K562 (cell line): ENCODE results near the gene PLCL1. TPM values are rescaled to one million over a fixed set of nuclear protein-coding genes. Genes with fewer than 3 reads are reported as not detected.

Experiments
- ATAC-seq: fragments of 200-7000 bp; cut with Tn5 transposase; 3 replicates; pipeline ENCODE4 v1.9.1; 2020; ENCODE audit warnings: moderate library complexity
- BruUV-seq: library from RNA; stranded (reverse); fragments of 400-500 nt; replicated peaks from 2 replicates; lab custom pipeline; 2021; lab: Mats Ljungman, UMichigan
- CTCF ChIA-PET: fragments of 300-600 bp; formaldehyde crosslinking; extraction: SDS; loops from one replicate; lab custom pipeline; 2021; ENCODE audit warnings: low intra/inter-chr PET ratio; lab: Yijun Ruan, JAX
- POLR2A ChIA-PET: fragments of 300-600, 350-650 bp; sonication (Branson Sonifier 250); formaldehyde crosslinking; extraction: SDS; loops from one replicate; lab custom pipeline; 2021; ENCODE audit warnings: antibody characterized with exemption, inconsistent platforms; lab: Yijun Ruan, JAX
- DNase-seq, 4 experiments: peaks; one replicate each; pipeline versions ENCODE4 v3.0.0 to v3.0.0-alpha.2; 2011 to 2018; ENCODE audit warnings: low spot score in 3 of 4, mixed read lengths in 3 of 4; ENCODE audit errors: extremely low read depth in 1 of 4
- FAIRE-seq: peaks from 2 replicates; lab custom pipeline; 2011; peaks lifted over from hg19 to GRCh38; lab: Jason Lieb, UNC
- H2AFZ ChIP-seq: 2 replicates; pipeline ENCODE4 v1.6.0; 2011; ENCODE audit warnings: low read depth, low read length, control low read depth, inconsistent platforms
- H3K27ac ChIP-seq: fragments of 200-600 bp; 3 replicates; pipeline ENCODE4 v1.8.0; 2011; ENCODE audit warnings: low read depth, mild to moderate bottlenecking, control low read depth, inconsistent platforms, low read length, moderate library complexity, mixed read lengths; ENCODE audit errors: extremely low read depth
- H3K27me3 ChIP-seq, 2 experiments: fragments of 300-600 bp in 1 of 2; 2 replicates in 1 of 2; 3 replicates in 1 of 2; pipeline versions ENCODE4 v1.6.0 to v1.8.0; 2011; ENCODE audit warnings: inconsistent platforms in 2 of 2, low read length in 2 of 2, mild to moderate bottlenecking in 1 of 2, mixed read lengths in 1 of 2, moderate library complexity in 1 of 2; ENCODE audit not compliant: control insufficient read depth in 2 of 2, insufficient read depth in 2 of 2
- H3K36me3 ChIP-seq: fragments of 300-600 bp; 3 replicates; pipeline ENCODE4 v1.8.0; 2011; ENCODE audit warnings: mild to moderate bottlenecking, low read length, inconsistent platforms; ENCODE audit not compliant: control insufficient read depth, insufficient read depth
- H3K4me1 ChIP-seq, 2 experiments: fragments of 200-600 bp in 1 of 2; replicated peaks in 1 of 2; 2 replicates in 1 of 2; 3 replicates in 1 of 2; pipeline versions ENCODE4 v1.5.1 to v1.8.0; 2011; ENCODE audit warnings: inconsistent platforms in 2 of 2, low read length in 2 of 2, mild to moderate bottlenecking in 1 of 2, mixed read lengths in 1 of 2, moderate library complexity in 1 of 2; ENCODE audit not compliant: control insufficient read depth in 2 of 2, insufficient read depth in 2 of 2
- H3K4me2 ChIP-seq: 2 replicates; pipeline ENCODE4 v1.6.1; 2011; ENCODE audit warnings: low read length, control low read depth, inconsistent platforms, mixed read lengths; ENCODE audit not compliant: insufficient read depth
- H3K4me3 ChIP-seq: fragments of 200-600 bp; sonication (generic), shearing (Covaris generic); 2 replicates; pipeline ENCODE4 v1.5.1; 2016; ENCODE audit warnings: control low read depth, inconsistent platforms
- H3K79me2 ChIP-seq: fragments of 200-600 bp; 3 replicates; pipeline ENCODE4 v1.8.0; 2011; ENCODE audit warnings: low read length, inconsistent platforms; ENCODE audit not compliant: control insufficient read depth, insufficient read depth
- H3K9ac ChIP-seq, 2 experiments: 2 replicates each; pipeline versions ENCODE4 v1.6.0 to v1.6.1; 2011; ENCODE audit warnings: low read depth in 2 of 2, low read length in 2 of 2, control low read depth in 1 of 2, inconsistent platforms in 1 of 2, mild to moderate bottlenecking in 1 of 2, mixed read lengths in 1 of 2; ENCODE audit not compliant: insufficient read depth in 1 of 2
- H3K9me1 ChIP-seq: one replicate; pipeline ENCODE4 v1.6.0; 2011; ENCODE audit warnings: inconsistent platforms, mild to moderate bottlenecking, low read length, moderate library complexity; ENCODE audit not compliant: control insufficient read depth, insufficient read depth
- H3K9me3 ChIP-seq: replicated peaks from 2 replicates; pipeline ENCODE4 v1.5.1; 2011; ENCODE audit warnings: low read depth, low read length, inconsistent platforms; ENCODE audit not compliant: control insufficient read depth, insufficient read depth
- H4K20me1 ChIP-seq: replicated peaks from 2 replicates; pipeline ENCODE4 v1.6.1; 2011; ENCODE audit warnings: low read length, inconsistent platforms, mixed read lengths; ENCODE audit not compliant: control insufficient read depth, insufficient read depth
- FOSL1 ChIP-seq: fragments of 200-800 bp; sonication (Bioruptor generic); conservative IDR thresholded peaks from 2 replicates; pipeline ENCODE4 v1.6.1; 2016; ENCODE audit warnings: missing genetic modification characterization, missing compliant biosample characterization
- HMBOX1 ChIP-seq: sonication (generic); IDR thresholded peaks from 2 replicates; pipeline ENCODE4 v1.6.1; 2016
- L3MBTL2 ChIP-seq: fragments of 450-650 bp; IDR thresholded peaks from 2 replicates; pipeline ENCODE4 v1.6.1; 2016; ENCODE audit warnings: mild to moderate bottlenecking, moderate library complexity
- MEIS2 ChIP-seq: fragments of 450-650 bp; IDR thresholded peaks from 2 replicates; pipeline ENCODE4 v1.6.1; 2014; ENCODE audit warnings: mild to moderate bottlenecking; ENCODE audit not compliant: partially characterized antibody
- POLR3A ChIP-seq: IDR thresholded peaks from 2 replicates; pipeline ENCODE4 v1.6.1; 2011; ENCODE audit warnings: borderline replicate concordance, mild to moderate bottlenecking, moderate library complexity; ENCODE audit not compliant: insufficient read length, insufficient read depth; ENCODE audit errors: extremely low read depth
- RCOR1 ChIP-seq, 2 experiments: IDR thresholded peaks; 2 replicates each; pipeline ENCODE4 v1.6.1; 2012; ENCODE audit warnings: low read depth in 2 of 2, low read length in 2 of 2, borderline replicate concordance in 1 of 2, improper control_type of control experiment in 1 of 2
- ZNF449 ChIP-seq: fragments of 250-450 bp; sonication (Bioruptor Pico); IDR thresholded peaks from 2 replicates; pipeline ENCODE4 v1.8.0; 2022; ENCODE audit warnings: moderate library complexity, mild to moderate bottlenecking, inconsistent platforms
- WGBS: fragments of 100-300 bp; shearing (Covaris generic); methylation state at CpG from one replicate; pipeline ENCODE4 v1.1.6; 2016; ENCODE audit warnings: low coverage, mixed read lengths; ENCODE audit not compliant: insufficient coverage; ENCODE audit errors: missing lambda C conversion rate; 5-methylcytosine and 5-hydroxymethylcytosine counted together
- in situ Hi-C: fragments of 300-500 bp; cut with MboI; formaldehyde crosslinking; loops from 4 replicates; pipeline ENCODE4 v1.15.0; 2018; ENCODE audit warnings: inconsistent platforms, mixed read lengths
- intact Hi-C: fragments of 100-400 bp; cut with micrococcal nuclease; formaldehyde crosslinking; loops from 2 replicates; pipeline ENCODE4 v1.14.2; 2022
- polyA plus RNA-seq, 8 experiments: library from polyadenylated mRNA; depleted of rRNA in 4 of 8; stranded (reverse) in 5 of 8; unstranded in 3 of 8; fragments of >200 nt; fragmentation: Nextera tagmentation in 2 of 8; fragmentation: Illumina TruSeq in 1 of 8; extraction: Ambion mirVana in 2 of 8; extraction: Trizol in 1 of 8; gene quantifications; 2 replicates each; pipeline versions ENCODE4 v1.2.1 to v1.2.3, GENCODE V29; 2011 to 2014; ENCODE audit warnings: inconsistent platforms in 1 of 8, missing spikeins in 1 of 8
- total RNA-seq, 7 experiments: library from RNA; depleted of rRNA in 6 of 7; stranded (reverse); fragments of >200 nt in 6 of 7; fragmentation: Illumina TruSeq in 2 of 7; extraction: Trizol in 2 of 7; gene quantifications; 2 replicates each; pipeline versions ENCODE4 v1.2.1 to v1.2.3, GENCODE V29; 2011 to 2021; ENCODE audit warnings: low replicate concordance in 1 of 7
- TF ChIP-seq, protein P1 (sequence below): fragments of 250-450 bp; sonication (Bioruptor Pico); IDR thresholded peaks from 2 replicates; pipeline ENCODE4 v1.4.0; 2020; ENCODE audit warnings: borderline replicate concordance
- TF ChIP-seq, protein P2 (sequence below): fragments of 450-650 bp; formaldehyde crosslinking; IDR thresholded peaks from 2 replicates; pipeline ENCODE4 v1.4.0; 2020; ENCODE audit warnings: mild to moderate bottlenecking, moderate library complexity

The PLCL1 gene
- total and polyA plus RNA-seq, 9 of the 15 experiments (the other 6 are each of a cell fraction or from before 2014, with no cell fraction given) = 2.0 to 17.7 (median 8.6) TPM

GRCh38 chr2:198098386-198098785 is 294.0 kb downstream of the PLCL1 start (continued):
- TF ChIP-seq, protein P1, sequence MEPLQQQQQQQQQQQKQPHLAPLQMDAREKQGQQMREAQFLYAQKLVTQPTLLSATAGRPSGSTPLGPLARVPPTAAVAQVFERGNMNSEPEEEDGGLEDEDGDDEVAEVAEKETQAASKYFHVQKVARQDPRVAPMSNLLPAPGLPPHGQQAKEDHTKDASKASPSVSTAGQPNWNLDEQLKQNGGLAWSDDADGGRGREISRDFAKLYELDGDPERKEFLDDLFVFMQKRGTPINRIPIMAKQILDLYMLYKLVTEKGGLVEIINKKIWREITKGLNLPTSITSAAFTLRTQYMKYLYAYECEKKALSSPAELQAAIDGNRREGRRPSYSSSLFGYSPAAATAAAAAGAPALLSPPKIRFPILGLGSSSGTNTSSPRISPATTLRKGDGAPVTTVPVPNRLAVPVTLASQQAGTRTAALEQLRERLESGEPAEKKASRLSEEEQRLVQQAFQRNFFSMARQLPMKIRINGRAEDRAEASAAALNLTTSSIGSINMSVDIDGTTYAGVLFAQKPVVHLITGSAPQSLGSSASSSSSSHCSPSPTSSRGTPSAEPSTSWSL = no peak
- TF ChIP-seq POLR3A = no peak
- TF ChIP-seq, all 486 proteins: peak for 0

GRCh38 chr2:198098918-198099317 is 294.5 kb downstream of the PLCL1 start:
- Histone ChIP-seq H3K27me3 (no peaks in the 10 kb centered on the region), H3K36me3 (peaks cover 28% of the 10 kb centered on the region; the same call in 2 of the 3 replicates), H3K4me1 (peaks cover 2 to 13% of the 10 kb centered on the region in 2 experiments; a peak in 3 of 5 replicates), H3K9me1 (no peaks in the 10 kb centered on the region), H3K9ac (no peak overlapping the region), H3K4me2 (no peak overlapping the region; the same call in 1 of the 2 replicates), H2AFZ (no peak overlapping the region; the same call in 1 of the 2 replicates), H4K20me1 (no peaks in the 10 kb centered on the region), H3K9me3 (no peaks in the 10 kb centered on the region), H3K79me2 (no peaks in the 10 kb centered on the region; the same call in 2 of the 3 replicates)
- intact Hi-C loops = no loop called here
- BruUV-seq = no TSS peak
- DNase-seq (peak in 2 of 4 experiments; percentile 6 to 28), ATAC-seq (peak; percentile 69), FAIRE-seq (peak; percentile 48)
- WGBS = 8% methylated on average over 6 of the region's 6 CpGs
- POLR2A ChIA-PET = interaction anchor here (0.8 kb wide), 1 partner anchor 9 kb away, joined by 5 read pairs; no protein-coding TSS in a partner anchor
- in situ Hi-C loops = no loop called here
- TF ChIP-seq, protein P2, sequence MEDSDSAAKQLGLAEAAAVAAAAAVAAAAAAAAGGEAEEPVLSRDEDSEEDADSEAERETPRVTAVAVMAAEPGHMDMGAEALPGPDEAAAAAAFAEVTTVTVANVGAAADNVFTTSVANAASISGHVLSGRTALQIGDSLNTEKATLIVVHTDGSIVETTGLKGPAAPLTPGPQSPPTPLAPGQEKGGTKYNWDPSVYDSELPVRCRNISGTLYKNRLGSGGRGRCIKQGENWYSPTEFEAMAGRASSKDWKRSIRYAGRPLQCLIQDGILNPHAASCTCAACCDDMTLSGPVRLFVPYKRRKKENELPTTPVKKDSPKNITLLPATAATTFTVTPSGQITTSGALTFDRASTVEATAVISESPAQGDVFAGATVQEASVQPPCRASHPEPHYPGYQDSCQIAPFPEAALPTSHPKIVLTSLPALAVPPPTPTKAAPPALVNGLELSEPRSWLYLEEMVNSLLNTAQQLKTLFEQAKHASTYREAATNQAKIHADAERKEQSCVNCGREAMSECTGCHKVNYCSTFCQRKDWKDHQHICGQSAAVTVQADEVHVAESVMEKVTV = no peak
- peak; percentile 54 for TF ChIP-seq HMBOX1
- TF ChIP-seq MEIS2 = peak; percentile 40
- 0 out of 2 replicates have a peak, but pooled peaks have one; percentile 11 for TF ChIP-seq L3MBTL2
- 0 out of 2 replicates have a peak, but pooled peaks have one; percentile 10 for TF ChIP-seq FOSL1 (tag)
- no peak for TF ChIP-seq ZNF449
- peak in 1 of 2 experiments; percentile 49; a peak in 1 of 4 replicates for TF ChIP-seq RCOR1 (IDR thresholded peaks at IDR 0.05; ENCODE audit: borderline replicate concordance in 1 of 2, low read depth in 2 of 2, low read length in 2 of 2)
- TF ChIP-seq, all 486 proteins: peak for 5
- Histone ChIP-seq H3K27ac (no peak overlapping the region), H3K4me3 (no peak overlapping the region)
- CTCF ChIA-PET = no interaction called here
